ENCODE results near the gene QRSL1. TPM values are rescaled to one million over a fixed set of nuclear protein-coding genes. Genes with fewer than 3 reads are reported as not detected.
"Not testable (repeated sequence)": the region's sequence is repeated elsewhere in the genome, so short reads cannot be mapped to it uniquely, and the experiment has no call there.

QRSL1 gene, protein sequence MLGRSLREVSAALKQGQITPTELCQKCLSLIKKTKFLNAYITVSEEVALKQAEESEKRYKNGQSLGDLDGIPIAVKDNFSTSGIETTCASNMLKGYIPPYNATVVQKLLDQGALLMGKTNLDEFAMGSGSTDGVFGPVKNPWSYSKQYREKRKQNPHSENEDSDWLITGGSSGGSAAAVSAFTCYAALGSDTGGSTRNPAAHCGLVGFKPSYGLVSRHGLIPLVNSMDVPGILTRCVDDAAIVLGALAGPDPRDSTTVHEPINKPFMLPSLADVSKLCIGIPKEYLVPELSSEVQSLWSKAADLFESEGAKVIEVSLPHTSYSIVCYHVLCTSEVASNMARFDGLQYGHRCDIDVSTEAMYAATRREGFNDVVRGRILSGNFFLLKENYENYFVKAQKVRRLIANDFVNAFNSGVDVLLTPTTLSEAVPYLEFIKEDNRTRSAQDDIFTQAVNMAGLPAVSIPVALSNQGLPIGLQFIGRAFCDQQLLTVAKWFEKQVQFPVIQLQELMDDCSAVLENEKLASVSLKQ
- total RNA-seq: 22.4 and 24.2 TPM in 2 replicates

DNA sequence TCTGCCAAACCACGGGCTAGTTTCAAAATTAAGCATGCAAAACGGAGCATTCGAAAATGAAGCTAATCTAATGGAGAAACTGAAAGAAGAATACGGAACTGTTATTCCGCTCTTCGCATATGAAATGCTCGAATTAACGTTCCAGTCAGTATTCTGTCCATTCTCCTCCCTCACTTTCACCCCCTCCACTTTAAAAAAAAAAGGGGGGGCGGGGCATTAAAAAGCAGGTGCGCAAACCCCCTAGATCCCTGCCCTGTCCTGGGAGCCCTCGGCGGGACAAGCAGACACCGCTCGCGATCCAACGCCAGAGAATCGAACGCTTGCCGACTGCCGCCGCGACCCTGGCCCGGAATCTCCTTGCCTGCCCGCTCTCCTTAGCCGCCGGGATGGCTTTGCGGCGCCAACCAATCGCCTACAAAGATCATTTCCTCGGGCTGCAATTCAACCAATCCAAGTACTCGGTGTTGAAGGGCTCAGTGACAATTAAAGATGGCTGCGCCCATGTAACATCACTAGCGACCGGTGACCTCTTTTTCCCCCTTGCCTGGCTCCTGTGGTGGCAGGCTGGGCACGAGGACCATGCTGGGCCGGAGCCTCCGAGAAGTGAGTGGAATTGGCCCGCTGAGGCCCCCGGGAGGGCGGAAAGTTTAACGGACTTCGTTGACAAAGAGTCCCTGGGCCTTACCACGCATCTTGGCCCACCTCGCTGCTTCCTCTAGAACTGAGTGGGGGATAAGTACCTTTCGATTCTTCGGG is at the start of gene QRSL1, which contains the start of gene RTN4IP1:
Gene QRSL1, plus strand, starts transcription at position 476 of the 756 bp plus-strand sequence. Its CDS starts 104 bp downstream, at position 580.
Gene RTN4IP1, minus strand, starts transcription at position 396 of the 756 bp plus-strand sequence. CDS start 477 bp downstream, outside the sequence.
- peak within 1 kb of the TSS; percentile 92 for H3K4me3 Mint-ChIP-seq
- H3K9me3 Mint-ChIP-seq: no peaks in the 10 kb centered on the region
- peak within 1 kb of the TSS; percentile 97 for H3K27ac Mint-ChIP-seq
- DNase-seq: peak; percentile 95
- H3K27me3 Mint-ChIP-seq: no peaks in the 10 kb centered on the region
- intact Hi-C loops (cut with micrococcal nuclease): loop anchor here (1.0 to 5.0 kb wide), 4 partner anchors 20 to 400 kb away; partner anchors contain the start of genes ATG5 and MTRES1
- peaks cover 10% of the 10 kb centered on the region for H3K36me3 Mint-ChIP-seq (ENCODE audit: low read depth)
- H3K4me1 Mint-ChIP-seq: peaks cover 18% of the 10 kb centered on the region

DNA sequence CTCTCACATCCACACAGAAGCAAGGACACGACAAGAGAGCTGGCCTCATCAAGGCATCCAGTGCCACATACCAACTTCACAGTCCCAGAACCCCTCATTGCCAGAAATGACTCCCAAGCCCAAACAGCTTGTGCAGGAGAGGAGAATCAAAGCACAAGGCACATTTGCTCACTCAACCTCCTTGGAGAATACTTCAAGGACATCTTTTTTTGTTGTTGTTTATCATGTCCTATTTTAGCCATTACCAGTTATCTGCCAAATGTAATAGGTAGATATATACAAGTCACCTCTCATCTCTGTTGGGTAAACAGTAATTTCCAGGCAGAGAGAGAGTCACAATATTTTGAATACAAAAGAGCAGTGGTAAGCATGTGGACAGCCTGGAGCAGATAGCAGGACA is 47.9 kb upstream of the QRSL1 start:
- DNase-seq: no peak
- H3K4me1 Mint-ChIP-seq: no peaks in the 10 kb centered on the region
- no peak overlapping the region for H3K4me3 Mint-ChIP-seq
- H3K9me3 Mint-ChIP-seq: no peaks in the 10 kb centered on the region
- no peaks in the 10 kb centered on the region for H3K27me3 Mint-ChIP-seq
- H3K27ac Mint-ChIP-seq: no peak overlapping the region
- peaks cover 9% of the 10 kb centered on the region for H3K36me3 Mint-ChIP-seq (ENCODE audit: low read depth)
- intact Hi-C loops (cut with micrococcal nuclease): no loop called here

DNA sequence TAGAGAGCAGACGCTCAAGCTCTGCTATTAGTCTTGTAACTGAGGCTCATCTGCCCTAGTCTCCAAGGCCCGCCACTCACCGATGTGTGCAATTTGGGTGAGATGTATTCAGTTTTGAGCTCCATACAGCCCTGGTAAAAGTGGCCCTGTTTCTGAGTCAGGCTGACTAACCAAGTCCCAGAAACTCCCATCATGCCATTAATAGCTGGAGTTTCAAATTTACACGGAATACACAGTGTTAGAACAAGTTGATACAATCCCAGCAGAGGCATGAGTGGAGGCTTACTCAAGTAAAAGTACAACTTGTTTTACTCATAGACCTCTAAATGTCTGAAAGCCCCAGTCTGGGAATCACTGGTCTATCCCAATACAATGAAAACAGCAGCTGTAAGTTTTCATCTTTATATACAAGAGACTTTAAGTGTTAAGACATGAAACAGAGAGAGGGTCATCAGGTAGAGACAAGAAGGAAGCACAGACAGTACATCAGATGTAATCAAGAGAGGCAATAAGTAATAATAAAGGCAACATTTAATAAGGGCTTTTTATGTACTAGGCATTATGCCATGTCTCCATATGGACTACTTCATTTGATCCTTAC is 42.5 kb upstream of the QRSL1 start:
- Mint-ChIP-seq H3K27ac (no peak overlapping the region), H3K4me1 (no peaks in the 10 kb centered on the region), H3K9me3 (no peaks in the 10 kb centered on the region), H3K4me3 (no peak overlapping the region), H3K27me3 (no peaks in the 10 kb centered on the region), H3K36me3 (ENCODE audit: low read depth) (peaks cover 14% of the 10 kb centered on the region)
- intact Hi-C loops (cut with micrococcal nuclease): no loop called here
- no peak for DNase-seq

- H3K36me3 Mint-ChIP-seq (ENCODE audit: low read depth); intact Hi-C loops (cut with micrococcal nuclease); H3K27me3 Mint-ChIP-seq; H3K9me3 Mint-ChIP-seq; DNase-seq; H3K27ac Mint-ChIP-seq; H3K4me1 Mint-ChIP-seq; H3K4me3 Mint-ChIP-seq: not testable (repeated sequence)
These were observed 40.4 kb upstream of the QRSL1 start for GRCh38 chr6:106588937-106589336.

- Mint-ChIP-seq H3K4me1 (no peaks in the 10 kb centered on the region), H3K27me3 (no peaks in the 10 kb centered on the region), H3K9me3 (no peaks in the 10 kb centered on the region), H3K36me3 (ENCODE audit: low read depth) (peaks cover 8% of the 10 kb centered on the region), H3K4me3 (no peak overlapping the region), H3K27ac (no peak overlapping the region)
- intact Hi-C loops (cut with micrococcal nuclease): no loop called here
- DNase-seq: no peak
These were observed 38.1 kb upstream of the QRSL1 start for GRCh38 chr6:106591111-106591825.

DNA sequence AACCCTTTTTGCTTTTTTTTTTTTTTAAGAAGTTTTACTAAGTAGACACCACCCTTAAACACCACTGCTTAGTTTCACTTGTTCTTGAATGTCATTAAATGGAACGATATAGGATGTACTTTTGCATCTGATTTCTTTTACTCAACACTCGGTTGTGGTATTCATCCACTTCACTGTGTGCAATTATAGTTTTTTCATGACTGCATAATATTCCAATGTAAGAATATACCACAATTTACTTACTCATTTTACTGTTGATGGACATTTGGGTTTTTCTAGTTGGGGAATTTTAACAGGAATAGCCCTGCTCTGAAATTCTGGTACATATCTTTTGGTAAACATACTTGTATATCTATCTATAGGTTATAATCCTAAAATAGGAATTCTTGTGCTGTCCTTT is 29.9 kb upstream of the QRSL1 start:
- Mint-ChIP-seq H3K36me3 (ENCODE audit: low read depth) (peaks cover 11% of the 10 kb centered on the region), H3K9me3 (no peaks in the 10 kb centered on the region), H3K27ac (no peak overlapping the region), H3K4me3 (no peak overlapping the region), H3K27me3 (no peaks in the 10 kb centered on the region), H3K4me1 (no peaks in the 10 kb centered on the region)
- intact Hi-C loops (cut with micrococcal nuclease): no loop called here
- no peak for DNase-seq

GRCh38 chr6:106600329-106600728 is 29.0 kb upstream of the QRSL1 start:
- Mint-ChIP-seq H3K27ac (no peak overlapping the region), H3K9me3 (no peaks in the 10 kb centered on the region)
- intact Hi-C loops (cut with micrococcal nuclease): no loop called here

DNA sequence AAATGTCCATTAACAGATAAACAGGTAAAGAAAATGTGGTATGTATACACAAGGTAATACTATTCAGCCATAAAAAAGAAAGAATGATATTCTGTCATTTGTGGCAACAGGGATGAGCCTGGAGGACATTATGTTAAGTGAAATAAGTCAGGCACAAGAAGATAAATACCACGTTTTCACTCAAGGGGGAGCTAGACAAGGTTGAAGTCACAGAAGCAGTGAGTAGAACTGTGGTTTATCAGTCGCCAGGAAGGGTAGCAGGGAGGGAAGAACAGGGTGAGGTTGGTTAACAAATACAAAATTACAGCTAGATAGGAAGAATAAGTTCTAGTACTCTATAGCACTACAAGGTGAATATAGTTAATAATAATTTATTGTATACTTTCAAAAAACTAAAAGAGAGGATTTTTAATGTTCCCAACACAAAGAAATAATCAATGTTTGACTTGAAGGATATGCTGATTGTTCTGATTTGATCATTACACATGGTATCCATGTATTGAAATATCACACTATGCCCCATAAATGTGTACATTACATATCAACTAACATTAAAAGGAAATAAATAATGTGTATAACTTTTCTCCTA is 21.2 kb upstream of the QRSL1 start:
- no peak overlapping the region for H3K27ac Mint-ChIP-seq
- H3K36me3 Mint-ChIP-seq (ENCODE audit: low read depth): peaks cover 6% of the 10 kb centered on the region
- peak; percentile 78 for DNase-seq
- peaks cover 12% of the 10 kb centered on the region for H3K4me1 Mint-ChIP-seq
- no peak overlapping the region for H3K4me3 Mint-ChIP-seq
- H3K9me3 Mint-ChIP-seq: no peaks in the 10 kb centered on the region
- intact Hi-C loops (cut with micrococcal nuclease): loop anchor here (1.0 to 5.0 kb wide), 4 partner anchors 21 to 371 kb away; partner anchors contain the start of genes QRSL1 and RTN4IP1
- H3K27me3 Mint-ChIP-seq: no peaks in the 10 kb centered on the region

More at GRCh38 chr6:106600329-106600728, 29.0 kb upstream of the QRSL1 start:
- H3K4me1 Mint-ChIP-seq: no peaks in the 10 kb centered on the region
- no peaks in the 10 kb centered on the region for H3K27me3 Mint-ChIP-seq
- H3K4me3 Mint-ChIP-seq: no peak overlapping the region
- no peak for DNase-seq
- H3K36me3 Mint-ChIP-seq (ENCODE audit: low read depth): peaks cover 11% of the 10 kb centered on the region

GRCh38 chr6:106609699-106610098 is 19.7 kb upstream of the QRSL1 start:
- H3K4me1 Mint-ChIP-seq: peaks cover 25% of the 10 kb centered on the region
- no peaks in the 10 kb centered on the region for H3K9me3 Mint-ChIP-seq
- intact Hi-C loops (cut with micrococcal nuclease): loop anchor here (2.0 to 5.0 kb wide), 2 partner anchors 19 to 38 kb away; partner anchors contain the start of genes QRSL1 and RTN4IP1
- peaks cover 12% of the 10 kb centered on the region for H3K36me3 Mint-ChIP-seq (ENCODE audit: low read depth)
- H3K4me3 Mint-ChIP-seq: no peak overlapping the region
- DNase-seq: peak; percentile 71
- no peaks in the 10 kb centered on the region for H3K27me3 Mint-ChIP-seq
- no peak overlapping the region for H3K27ac Mint-ChIP-seq

DNA sequence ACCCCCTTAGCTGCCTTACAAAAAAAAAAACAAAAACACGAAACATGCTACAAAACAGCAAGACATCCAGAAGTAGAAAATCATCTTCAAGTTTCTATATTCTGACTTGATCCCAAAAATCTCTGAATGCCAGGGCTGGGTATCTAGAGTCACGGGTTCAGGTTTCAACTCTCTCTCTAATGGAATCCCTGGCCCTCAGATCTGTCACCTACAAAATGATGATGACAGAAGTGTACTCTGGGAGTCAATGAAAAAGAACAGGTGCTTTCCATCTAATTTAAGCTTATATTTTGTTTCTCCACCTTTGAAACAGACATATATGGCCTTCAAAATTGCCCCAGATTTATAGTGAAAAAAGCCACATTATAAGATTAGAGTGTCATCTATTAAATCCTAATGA is 18.3 kb upstream of the QRSL1 start:
- H3K4me1 Mint-ChIP-seq: peaks cover 29% of the 10 kb centered on the region
- no peak overlapping the region for H3K4me3 Mint-ChIP-seq
- no peaks in the 10 kb centered on the region for H3K27me3 Mint-ChIP-seq
- no peak overlapping the region for H3K27ac Mint-ChIP-seq
- DNase-seq: no peak
- H3K9me3 Mint-ChIP-seq: no peaks in the 10 kb centered on the region
- H3K36me3 Mint-ChIP-seq (ENCODE audit: low read depth): peaks cover 20% of the 10 kb centered on the region
- intact Hi-C loops (cut with micrococcal nuclease): no loop called here

GRCh38 chr6:106612671-106613416 is 16.5 kb upstream of the QRSL1 start:
- H3K27me3 Mint-ChIP-seq: no peaks in the 10 kb centered on the region
- H3K4me1 Mint-ChIP-seq: peaks cover 29% of the 10 kb centered on the region
- H3K36me3 Mint-ChIP-seq (ENCODE audit: low read depth): peaks cover 24% of the 10 kb centered on the region
- H3K27ac Mint-ChIP-seq: peak overlapping the region; percentile 2
- no peaks in the 10 kb centered on the region for H3K9me3 Mint-ChIP-seq
- DNase-seq: no peak
- no peak overlapping the region for H3K4me3 Mint-ChIP-seq
- intact Hi-C loops (cut with micrococcal nuclease): no loop called here

DNA sequence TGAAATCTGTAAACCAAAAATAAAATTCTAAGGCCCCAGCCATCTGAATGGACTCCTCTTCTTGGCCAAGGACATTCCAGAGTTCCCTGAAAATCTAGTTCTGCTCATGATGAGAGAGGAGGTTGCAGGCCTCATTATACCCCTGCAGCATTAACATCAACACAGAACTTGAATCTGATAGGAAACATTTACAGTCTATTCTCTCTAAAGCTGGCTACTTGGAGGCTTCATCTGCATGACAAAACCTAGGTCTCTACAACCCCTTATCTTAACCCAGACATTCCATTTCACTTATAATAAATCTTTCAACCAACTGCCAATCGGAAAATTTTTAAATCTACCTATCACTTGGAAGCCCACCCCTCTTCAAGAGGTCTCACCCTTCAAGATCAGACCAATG is 15.8 kb upstream of the QRSL1 start:
- no peak overlapping the region for H3K27ac Mint-ChIP-seq
- H3K27me3 Mint-ChIP-seq: no peaks in the 10 kb centered on the region
- H3K4me3 Mint-ChIP-seq: no peak overlapping the region
- intact Hi-C loops (cut with micrococcal nuclease): no loop called here
- peaks cover 26% of the 10 kb centered on the region for H3K36me3 Mint-ChIP-seq (ENCODE audit: low read depth)
- DNase-seq: no peak
- no peaks in the 10 kb centered on the region for H3K9me3 Mint-ChIP-seq
- peaks cover 29% of the 10 kb centered on the region for H3K4me1 Mint-ChIP-seq
